ENCODE results near the gene BARD1. TPM values are rescaled to one million over a fixed set of nuclear protein-coding genes. Genes with fewer than 3 reads are reported as not detected.
"Not testable (repeated sequence)": the region's sequence is repeated elsewhere in the genome, so short reads cannot be mapped to it uniquely, and the experiment has no call there.

BARD1 gene
- total RNA-seq, 4 donors from 2014 or later: 39.8 to 120 (median 54.4) TPM

DNA sequence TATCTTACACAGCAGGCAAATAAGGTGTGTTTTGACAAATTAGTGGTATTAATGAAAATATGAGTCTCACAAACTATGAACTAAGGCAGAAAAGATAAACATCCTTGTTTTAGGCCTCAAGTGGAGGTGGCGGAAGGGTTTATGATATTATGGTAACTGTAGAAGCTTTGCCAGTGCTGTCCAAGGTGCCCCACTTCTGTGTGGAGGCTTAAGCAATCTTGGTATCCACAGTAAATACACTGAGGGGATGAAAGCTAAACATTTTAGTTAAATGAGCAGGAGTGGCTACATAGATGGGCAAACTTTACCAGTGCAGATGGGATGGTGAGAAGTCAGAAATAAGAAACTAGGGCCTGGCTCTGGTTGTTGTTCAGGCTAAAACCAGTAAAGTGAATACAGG is 84.7 kb downstream of the BARD1 start:
- no peak for DNase-seq
- Histone ChIP-seq H3K4me1 (no peaks in the 10 kb centered on the region), H3K9me3 (no peaks in the 10 kb centered on the region), H3K4me3 (no peak overlapping the region), H3K27ac (no peak overlapping the region), H3K27me3 (no peaks in the 10 kb centered on the region), H3K36me3 (no peaks in the 10 kb centered on the region)
- TF ChIP-seq, protein P1, sequence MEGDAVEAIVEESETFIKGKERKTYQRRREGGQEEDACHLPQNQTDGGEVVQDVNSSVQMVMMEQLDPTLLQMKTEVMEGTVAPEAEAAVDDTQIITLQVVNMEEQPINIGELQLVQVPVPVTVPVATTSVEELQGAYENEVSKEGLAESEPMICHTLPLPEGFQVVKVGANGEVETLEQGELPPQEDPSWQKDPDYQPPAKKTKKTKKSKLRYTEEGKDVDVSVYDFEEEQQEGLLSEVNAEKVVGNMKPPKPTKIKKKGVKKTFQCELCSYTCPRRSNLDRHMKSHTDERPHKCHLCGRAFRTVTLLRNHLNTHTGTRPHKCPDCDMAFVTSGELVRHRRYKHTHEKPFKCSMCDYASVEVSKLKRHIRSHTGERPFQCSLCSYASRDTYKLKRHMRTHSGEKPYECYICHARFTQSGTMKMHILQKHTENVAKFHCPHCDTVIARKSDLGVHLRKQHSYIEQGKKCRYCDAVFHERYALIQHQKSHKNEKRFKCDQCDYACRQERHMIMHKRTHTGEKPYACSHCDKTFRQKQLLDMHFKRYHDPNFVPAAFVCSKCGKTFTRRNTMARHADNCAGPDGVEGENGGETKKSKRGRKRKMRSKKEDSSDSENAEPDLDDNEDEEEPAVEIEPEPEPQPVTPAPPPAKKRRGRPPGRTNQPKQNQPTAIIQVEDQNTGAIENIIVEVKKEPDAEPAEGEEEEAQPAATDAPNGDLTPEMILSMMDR (IDR thresholded peaks at IDR 0.05): no peak
- no peak for TF ChIP-seq POLR2A (IDR thresholded peaks at IDR 0.05)
- intact Hi-C loops (cut with DNase I; ENCODE audit: low total_unique reads): no loop called here

DNA sequence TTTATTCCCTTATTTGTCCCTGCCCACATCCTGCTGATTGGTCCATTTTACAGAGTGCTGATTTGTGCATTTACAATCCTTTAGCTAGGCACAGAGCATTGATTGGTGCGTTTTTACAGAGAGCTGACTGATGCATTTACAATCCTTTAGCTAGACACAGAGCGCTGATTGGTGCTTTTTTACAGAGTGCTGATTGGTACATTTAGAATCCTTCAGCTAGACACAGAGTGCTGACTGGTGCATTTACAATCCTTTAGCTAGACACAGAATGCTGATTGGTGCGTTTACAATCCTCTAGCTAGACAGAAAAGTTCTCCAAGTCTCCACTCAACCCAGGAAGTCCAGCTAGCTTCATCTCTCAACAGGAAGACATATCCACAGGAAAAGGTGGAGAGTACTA is 91.6 kb downstream of the BARD1 start:
- H3K4me1 ChIP-seq; DNase-seq; H3K27ac ChIP-seq; H3K9me3 ChIP-seq; H3K27me3 ChIP-seq; H3K4me3 ChIP-seq; intact Hi-C loops (cut with DNase I; ENCODE audit: low total_unique reads); H3K36me3 ChIP-seq: not testable (repeated sequence)

DNA sequence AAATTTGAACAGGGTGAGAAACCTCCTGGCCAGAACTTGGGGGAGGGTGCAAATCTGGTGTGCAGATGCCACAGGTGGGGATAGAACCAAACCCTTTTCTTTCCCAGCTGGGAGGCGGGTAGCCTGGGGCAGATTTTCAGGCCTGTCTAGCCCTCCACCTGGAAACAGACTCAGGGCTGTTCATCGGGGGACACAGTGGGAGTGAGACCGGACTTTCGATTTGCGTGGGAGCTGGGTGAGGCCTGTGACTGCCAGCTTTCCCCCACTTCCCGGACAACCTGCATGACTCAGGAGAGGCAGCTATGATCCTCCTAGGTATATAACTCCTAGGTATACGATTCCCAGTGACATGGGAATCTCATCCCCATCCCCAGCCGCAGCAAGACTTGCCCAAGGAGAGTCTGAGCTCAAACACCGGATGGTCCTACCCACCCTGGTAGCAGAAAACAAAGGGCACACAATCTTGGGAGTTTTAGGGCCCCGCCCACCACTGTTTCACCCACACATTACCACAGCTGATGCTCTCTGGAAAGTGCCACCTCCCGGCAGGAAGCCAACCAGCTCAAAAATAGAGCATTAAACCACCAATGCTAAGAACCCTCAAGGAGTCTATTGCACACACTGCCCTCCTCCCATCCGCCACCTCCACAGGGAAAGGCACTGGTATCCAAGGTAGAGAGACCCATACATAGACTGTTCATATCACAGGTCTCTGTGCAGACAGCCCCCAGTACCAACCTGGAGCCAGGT is 92.5 kb downstream of the BARD1 start:
- Histone ChIP-seq H3K27ac (no peak overlapping the region), H3K4me3 (no peak overlapping the region), H3K36me3 (no peaks in the 10 kb centered on the region), H3K4me1 (no peaks in the 10 kb centered on the region), H3K27me3 (no peaks in the 10 kb centered on the region), H3K9me3 (no peaks in the 10 kb centered on the region)
- intact Hi-C loops (cut with DNase I; ENCODE audit: low total_unique reads): no loop called here
- TF ChIP-seq POLR2A (IDR thresholded peaks at IDR 0.05): no peak
- TF ChIP-seq, protein P1 (IDR thresholded peaks at IDR 0.05): no peak
- DNase-seq: no peak

DNA sequence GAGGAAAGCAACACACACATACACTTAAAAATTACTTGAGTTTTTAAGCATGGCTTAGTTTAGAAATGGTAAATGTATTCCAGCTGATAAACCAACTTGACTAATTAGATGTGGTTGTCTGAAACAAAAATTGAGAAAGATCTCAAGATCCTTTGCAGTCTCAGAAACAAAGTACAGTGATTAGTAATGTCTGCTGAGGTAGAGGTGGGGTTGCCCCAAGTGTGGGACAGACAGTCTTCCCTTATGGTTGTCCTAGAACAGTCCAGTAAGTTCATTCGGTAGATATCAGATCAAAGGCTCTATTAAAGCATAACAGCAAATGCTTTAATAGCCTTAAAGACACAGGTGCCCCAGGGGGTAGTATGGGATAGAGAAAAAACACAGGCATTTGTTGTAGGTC is 94.5 kb downstream of the BARD1 start:
- no peaks in the 10 kb centered on the region for H3K9me3 ChIP-seq
- intact Hi-C loops (cut with DNase I; ENCODE audit: low total_unique reads): no loop called here
- H3K36me3 ChIP-seq: no peaks in the 10 kb centered on the region
- no peaks in the 10 kb centered on the region for H3K4me1 ChIP-seq
- DNase-seq: no peak
- H3K4me3 ChIP-seq: no peak overlapping the region
- no peak for TF ChIP-seq POLR2A (IDR thresholded peaks at IDR 0.05)
- TF ChIP-seq, protein P1 (IDR thresholded peaks at IDR 0.05): no peak
- H3K27ac ChIP-seq: no peak overlapping the region
- no peaks in the 10 kb centered on the region for H3K27me3 ChIP-seq

DNA sequence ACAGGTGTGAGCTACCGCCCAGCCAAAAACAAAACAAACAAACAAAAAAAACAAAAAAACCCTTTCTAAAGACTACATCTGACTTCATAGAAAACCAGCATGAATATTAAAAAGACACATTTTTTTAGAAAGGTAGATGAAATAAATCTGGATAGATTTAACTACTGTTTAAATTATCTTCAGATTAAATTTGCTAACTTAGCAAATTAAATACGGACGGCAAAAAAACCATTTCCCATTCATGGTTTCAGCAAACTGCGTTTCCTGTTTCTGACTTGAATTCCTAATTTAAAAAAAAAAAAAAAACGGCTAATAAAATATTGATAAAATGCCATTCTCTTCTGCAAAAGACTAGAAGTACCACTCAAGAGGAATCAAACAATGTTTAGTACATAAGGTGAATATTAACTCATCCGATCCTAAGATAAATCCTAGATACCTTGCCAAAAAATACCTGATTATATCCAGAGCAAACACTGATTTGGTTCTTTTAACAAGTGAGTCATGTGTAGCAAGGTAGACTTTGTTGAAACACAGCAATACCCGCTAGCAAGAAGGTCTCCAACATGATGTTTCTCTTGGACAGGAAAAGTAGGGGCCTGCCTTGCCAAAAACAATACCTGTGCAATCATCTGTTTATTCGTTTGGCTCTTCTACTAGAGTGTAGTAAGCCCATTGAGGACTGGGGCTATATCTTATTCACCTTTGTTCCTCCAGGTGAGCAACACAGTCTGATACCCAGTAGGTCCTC is 96.2 kb downstream of the BARD1 start:
- intact Hi-C loops (cut with DNase I; ENCODE audit: low total_unique reads): no loop called here
- no peaks in the 10 kb centered on the region for H3K9me3 ChIP-seq
- TF ChIP-seq, protein P1 (IDR thresholded peaks at IDR 0.05): no peak
- TF ChIP-seq POLR2A (IDR thresholded peaks at IDR 0.05): no peak
- no peak overlapping the region for H3K4me3 ChIP-seq
- DNase-seq: no peak
- H3K27ac ChIP-seq: no peak overlapping the region
- no peaks in the 10 kb centered on the region for H3K27me3 ChIP-seq
- H3K4me1 ChIP-seq: no peaks in the 10 kb centered on the region
- H3K36me3 ChIP-seq: no peaks in the 10 kb centered on the region
